GM03348 (cell line): ENCODE data around the gene P4HTM.
"Not testable (repeated sequence)": the region's sequence is repeated elsewhere in the genome, so short reads cannot be mapped to it uniquely, and the experiment has no call there.

ENCODE experiments used
- DNase-seq: peaks from one replicate; pipeline ENCODE4 v3.0.0; 2012; ENCODE audit warnings: low spot score

The P4HTM gene

DNA sequence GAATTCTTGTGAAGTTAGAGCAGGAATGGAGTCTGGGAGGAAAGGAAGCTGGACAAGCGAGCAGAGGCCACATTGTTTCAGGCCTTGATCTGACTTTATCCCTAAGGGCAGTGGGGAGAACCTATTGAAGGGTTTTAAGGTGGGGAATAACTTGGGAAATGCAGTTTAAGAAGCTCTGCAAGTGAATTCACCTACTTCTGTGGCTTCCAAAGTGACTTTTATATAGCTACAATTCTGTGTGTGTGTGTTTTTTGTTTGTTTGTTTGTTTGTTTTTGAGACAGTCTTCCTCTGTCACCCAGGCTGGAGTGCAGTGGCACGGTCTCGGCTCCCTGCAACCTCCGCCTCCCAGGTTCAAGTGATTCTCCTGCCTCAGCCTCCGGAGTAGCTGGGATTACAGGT lies 18.6 kb downstream of the P4HTM start:
- not testable (repeated sequence) for DNase-seq

GRCh38 chr3:49009396-49009795 lies 19.4 kb downstream of the P4HTM start:
- no peak for DNase-seq

- DNase-seq: no peak
These were observed 22.5 kb downstream of the P4HTM start for GRCh38 chr3:49012441-49013017.

DNA sequence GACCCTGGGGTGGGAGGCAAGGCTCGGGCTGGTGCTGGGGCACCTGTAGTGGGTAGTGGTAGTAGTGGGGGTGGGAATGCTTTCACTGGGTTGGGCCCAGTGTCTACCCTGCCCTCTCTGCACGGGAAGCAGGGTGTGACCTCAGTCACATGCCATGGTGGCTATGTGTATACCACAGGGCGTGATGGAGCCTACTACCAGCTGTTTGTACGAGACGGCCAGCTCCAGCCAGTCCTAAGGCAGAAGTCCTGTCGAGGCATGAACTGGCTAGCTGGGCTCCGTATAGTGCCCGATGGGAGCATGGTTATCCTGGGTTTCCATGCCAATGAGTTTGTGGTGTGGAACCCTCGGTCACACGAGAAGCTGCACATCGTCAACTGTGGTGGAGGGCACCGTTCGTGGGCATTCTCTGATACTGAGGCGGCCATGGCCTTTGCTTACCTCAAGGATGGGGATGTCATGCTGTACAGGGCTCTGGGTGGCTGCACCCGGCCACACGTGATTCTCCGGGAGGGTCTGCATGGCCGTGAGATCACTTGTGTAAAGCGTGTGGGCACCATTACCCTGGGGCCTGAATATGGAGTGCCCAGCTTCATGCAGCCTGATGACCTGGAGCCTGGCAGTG lies 23.2 kb downstream of the P4HTM start:
- DNase-seq: no peak

GRCh38 chr3:49013738-49014660 lies 24.0 kb downstream of the P4HTM start:
- peak; percentile 48 for DNase-seq

DNA sequence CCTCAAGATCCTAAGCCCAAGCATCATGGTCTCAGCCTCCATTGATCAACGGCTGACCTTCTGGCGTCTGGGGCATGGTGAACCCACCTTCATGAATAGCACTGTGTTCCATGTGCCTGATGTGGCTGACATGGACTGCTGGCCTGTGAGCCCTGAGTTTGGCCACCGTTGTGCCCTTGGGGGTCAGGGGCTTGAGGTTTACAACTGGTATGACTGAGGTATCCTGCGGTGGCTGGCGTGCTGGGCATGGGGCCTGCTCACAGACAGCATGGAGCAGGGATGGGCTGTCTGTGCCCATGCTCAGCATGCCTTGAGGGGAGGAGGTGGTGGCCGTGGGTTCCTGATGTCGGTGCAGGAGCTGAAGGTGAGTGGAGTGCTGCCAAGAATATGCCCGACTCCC lies 25.0 kb downstream of the P4HTM start:
- no peak for DNase-seq

DNA sequence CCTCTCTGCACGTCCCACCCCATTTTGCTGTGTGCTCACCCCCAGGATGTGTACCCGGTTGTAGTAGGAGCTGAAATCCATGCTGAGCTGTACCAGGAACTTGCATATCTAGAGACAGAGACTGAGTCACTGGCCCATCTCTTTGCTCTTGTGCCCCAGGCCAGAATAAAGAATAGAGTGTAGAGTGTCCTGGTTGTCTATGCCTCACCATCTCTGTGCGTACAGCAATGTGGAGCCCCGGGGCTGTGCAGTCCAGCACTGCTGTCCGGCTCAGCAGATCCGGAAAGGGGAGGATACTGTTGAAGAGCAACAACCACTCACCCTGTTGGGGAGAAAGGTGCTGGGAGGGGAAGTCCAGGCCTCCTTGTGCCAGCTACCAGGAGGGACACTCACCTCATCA lies 25.7 kb downstream of the P4HTM start:
- DNase-seq: no peak

- no peak for DNase-seq
These were observed 26.6 kb downstream of the P4HTM start for GRCh38 chr3:49016414-49017228.

GRCh38 chr3:49017229-49017970 lies 27.4 kb downstream of the P4HTM start:
- DNase-seq: no peak

DNA sequence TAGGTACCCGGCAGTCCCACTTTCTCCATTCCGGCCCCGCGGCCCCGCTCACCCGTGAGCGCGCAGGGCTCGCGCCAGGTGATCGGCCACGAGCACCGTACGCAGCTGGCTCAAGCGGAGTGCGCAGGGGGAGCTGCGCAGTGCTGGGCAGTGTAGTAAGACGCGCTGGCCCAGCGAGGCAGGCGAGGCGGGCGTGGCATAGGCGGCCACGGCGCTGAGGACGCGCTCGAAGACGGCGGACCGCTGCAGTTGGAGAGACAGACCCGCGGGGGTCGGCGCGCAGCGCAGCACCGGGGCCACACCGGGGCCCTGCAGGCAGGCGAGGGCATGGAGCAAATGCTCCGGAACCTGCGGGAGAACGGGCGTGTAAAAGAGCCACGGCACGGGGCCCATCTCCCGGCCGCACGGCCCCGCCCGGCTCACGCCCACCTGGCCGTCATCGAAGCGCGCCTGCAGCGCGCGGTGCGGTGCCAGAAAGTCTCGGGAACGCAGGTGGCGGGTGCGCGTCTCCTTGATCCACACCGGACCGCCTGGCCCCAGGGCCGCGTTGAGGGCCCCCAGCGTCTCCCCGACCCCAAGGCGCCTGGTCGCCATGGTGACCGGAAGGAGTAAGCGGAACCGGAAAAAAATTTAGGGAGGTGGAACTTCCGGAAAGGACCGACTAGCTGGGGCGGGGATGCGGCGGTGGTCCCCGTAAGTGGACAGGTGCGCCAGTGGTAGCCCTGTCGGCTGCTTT lies 28.1 kb downstream of the P4HTM start, which contains the start of gene DALRD3:
Gene DALRD3 (minus strand): TSS at position 610 of the 736 bp plus-strand sequence. CDS start 16 bp downstream, at position 594.
- DNase-seq: peak; percentile 79

DNA sequence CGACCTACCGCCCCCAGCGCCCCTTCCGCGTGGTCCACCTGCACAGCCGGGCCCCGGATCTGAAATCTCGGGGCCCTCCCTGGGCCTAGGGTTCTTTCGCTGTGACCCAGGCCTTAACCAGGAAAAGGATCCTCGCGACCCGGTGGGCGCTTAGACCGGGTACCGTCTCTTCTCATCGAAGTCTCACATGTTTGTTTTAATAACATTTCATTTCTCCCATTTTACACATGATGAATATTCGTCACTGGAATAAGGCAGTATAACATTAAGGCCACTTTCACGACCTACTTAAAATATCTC lies 28.6 kb downstream of the P4HTM start:
- no peak for DNase-seq

- DNase-seq: no peak
These were observed 29.9 kb downstream of the P4HTM start for GRCh38 chr3:49019941-49020329.

DNA sequence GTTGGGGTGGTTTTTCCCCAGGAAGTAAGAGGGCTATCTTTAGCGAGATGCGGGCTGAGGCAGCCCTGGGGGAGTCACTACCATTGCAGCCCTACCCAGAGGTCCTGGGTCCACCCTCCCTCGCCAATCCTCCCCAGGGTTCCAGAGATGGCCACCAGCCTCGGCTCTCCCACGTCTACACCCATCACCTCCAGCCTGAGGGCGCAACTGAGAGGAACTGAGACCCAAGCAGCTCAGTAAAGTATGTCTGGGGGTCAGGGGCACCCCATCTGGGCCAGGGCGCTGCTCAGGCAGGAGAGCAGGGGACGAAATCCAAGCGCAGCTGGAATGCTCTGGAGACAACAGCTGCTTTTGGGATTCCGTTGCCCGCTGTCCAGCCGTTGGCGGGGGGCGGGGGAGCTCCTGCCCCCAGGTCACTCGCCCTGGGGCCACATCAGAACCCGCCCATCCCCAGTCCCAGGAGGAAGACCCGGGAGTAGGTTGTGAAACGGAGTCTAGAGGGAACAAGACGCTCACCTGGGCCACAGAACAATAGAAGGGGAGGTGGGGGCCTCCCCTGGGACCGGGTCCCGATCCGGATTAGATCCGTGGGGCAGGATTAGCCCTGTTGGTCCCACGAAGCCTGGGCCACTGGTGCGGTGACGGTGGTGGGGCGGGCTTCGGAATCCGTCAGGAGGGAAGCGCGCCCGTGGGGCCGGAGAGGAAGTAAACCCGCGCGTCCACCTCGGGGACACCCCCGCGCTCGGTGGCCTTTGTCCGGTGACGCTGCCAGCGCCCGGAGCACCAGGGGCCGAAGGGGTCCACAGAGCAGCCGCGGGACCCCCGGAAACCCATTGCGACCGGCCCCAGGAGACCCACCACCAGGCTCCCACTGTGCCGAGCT lies 30.5 kb downstream of the P4HTM start:
- DNase-seq: peak; percentile 42

DNA sequence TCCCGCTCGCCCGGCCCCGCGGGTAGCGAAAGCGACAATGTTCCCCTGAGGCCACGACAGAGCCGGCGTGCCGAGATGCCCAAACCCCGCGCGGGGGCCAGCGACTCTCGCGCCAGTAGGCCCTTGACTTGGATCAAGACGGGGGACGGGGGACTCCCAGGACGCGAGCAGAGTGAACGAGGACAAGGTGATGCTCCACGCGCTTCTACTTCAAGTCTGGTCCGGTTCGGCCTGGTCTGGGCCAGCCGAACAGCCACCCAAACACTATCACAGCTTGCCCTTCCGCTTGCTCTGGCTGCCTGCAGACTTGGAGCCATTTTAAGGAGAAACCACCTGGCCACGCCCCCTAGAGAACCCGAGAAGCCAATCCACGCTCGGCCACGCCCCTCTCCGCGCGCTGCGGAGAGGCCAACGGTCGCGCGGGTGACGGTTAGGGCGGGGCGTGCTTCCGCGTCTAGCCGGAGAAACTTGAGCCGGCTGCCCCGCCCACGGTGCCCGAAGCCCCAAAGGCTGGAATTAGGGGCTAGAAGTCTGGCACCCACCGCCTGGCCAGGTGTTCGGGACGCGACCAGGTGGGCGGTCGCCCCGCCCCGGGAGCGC lies 31.3 kb downstream of the P4HTM start:
- DNase-seq: peak; percentile 98

DNA sequence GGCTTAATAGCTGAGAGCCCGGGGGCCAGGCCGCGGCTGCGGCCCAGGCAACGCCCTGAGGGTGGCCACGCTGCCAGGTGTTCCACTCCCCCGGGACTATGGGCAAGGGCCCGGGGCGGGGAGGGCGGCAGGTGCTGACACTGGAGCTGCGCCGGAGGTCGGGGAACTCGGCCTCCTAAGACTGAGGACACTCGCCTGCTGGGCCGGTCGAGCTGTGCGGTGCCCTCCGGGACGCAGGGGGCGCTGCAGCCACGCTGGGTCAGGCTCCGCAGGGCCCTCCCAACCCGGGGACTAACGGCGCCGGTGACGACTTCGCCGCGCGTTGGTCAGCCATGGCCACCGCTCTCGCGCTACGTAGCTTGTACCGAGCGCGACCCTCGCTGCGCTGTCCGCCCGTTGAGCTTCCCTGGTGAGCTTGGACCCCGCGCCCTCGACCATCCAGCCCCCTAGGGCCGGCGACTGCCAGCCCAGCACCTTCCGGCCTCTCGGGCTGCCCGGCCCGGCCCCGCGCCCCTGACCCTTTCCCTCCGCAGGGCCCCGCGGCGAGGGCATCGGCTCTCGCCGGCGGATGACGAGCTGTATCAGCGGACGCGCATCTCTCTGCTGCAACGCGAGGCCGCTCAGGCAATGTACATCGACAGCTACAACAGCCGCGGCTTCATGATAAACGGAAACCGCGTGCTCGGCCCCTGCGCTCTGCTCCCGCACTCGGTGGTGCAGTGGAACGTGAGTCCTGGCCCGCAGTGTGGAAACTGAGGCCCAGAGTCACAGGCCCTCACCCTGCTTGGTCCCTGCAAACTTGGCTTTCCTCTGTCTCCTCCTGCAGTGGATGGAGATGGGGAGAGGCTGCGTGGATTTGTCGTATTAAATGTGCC lies 32.0 kb downstream of the P4HTM start, which contains the start of gene NDUFAF3:
Gene NDUFAF3 (plus strand): TSS at position 309 of the 875 bp plus-strand sequence. CDS start 24 bp downstream, at position 333.
- DNase-seq: peak; percentile 95

DNA sequence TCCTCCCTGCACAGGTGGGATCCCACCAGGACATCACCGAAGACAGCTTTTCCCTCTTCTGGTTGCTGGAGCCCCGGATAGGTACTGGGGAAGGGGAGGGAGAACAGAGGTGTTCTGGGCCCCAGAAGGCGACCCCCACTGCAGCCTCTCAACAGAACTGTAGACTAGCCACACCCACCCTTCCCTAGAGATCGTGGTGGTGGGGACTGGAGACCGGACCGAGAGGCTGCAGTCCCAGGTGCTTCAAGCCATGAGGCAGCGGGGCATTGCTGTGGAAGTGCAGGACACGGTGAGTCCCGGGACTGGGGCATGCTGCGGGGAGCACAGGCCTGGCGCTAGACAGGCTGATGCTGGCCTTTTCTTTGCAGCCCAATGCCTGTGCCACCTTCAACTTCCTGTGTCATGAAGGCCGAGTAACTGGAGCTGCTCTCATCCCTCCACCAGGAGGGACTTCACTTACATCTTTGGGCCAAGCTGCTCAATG lies 32.7 kb downstream of the P4HTM start:
- no peak for DNase-seq

- DNase-seq: no peak
These were observed 33.7 kb downstream of the P4HTM start for GRCh38 chr3:49023775-49024174.

DNA sequence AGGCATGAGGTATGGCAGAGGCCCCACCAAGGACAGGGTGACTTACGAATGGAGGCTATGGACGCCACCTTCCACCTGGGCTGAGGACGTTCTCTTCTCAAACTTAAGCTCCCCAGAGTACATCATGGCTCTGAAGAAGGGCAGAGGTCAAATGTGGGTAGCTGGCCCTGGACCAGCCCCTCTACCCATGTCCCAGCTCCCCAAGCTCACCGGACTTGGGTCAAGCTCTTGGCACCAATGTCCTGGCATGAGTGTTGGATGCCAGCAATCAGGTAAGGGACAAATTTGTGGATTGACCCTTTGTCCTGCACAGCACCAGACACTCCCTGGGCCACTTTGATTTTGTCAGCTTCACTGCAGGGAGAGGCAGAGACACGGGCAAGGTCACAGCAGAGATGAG lies 34.4 kb downstream of the P4HTM start:
- DNase-seq: no peak
